Kidney (tissue), 22 donors: ENCODE data around the gene CES1. TPM values are rescaled to one million over a fixed set of nuclear protein-coding genes. Genes with fewer than 3 reads are reported as not detected.

ENCODE experiments used
- DNase-seq, 5 donors: peaks; one replicate each; pipeline ENCODE4 v3.0.0-alpha.2; 2013 to 2020
- FAIRE-seq: peaks from 2 replicates; lab custom pipeline; 2012; peaks lifted over from hg19 to GRCh38; lab: Jason Lieb, UNC
- H3K27ac ChIP-seq, 2 donors: one replicate each; pipeline ENCODE4 v1.7.0; 2013; ENCODE audit warnings: low read depth in 2 of 2, low read length in 2 of 2, inconsistent platforms in 1 of 2
- H3K27me3 ChIP-seq: one replicate; pipeline ENCODE4 v1.7.1; 2013; ENCODE audit warnings: low read length, inconsistent platforms; ENCODE audit not compliant: control insufficient read depth, insufficient read depth
- H3K36me3 ChIP-seq, 3 donors: one replicate each; pipeline versions ENCODE4 v1.7.0 to v1.7.1; 2013; ENCODE audit warnings: low read length in 3 of 3, control low read depth in 1 of 3, inconsistent platforms in 1 of 3; ENCODE audit not compliant: insufficient read depth in 3 of 3, control insufficient read depth in 2 of 3
- H3K4me1 ChIP-seq, 3 donors: one replicate each; pipeline versions ENCODE4 v1.7.0 to v1.7.1; 2013; ENCODE audit warnings: low read length in 3 of 3, inconsistent platforms in 1 of 3, low read depth in 1 of 3; ENCODE audit not compliant: control insufficient read depth in 2 of 3, insufficient read depth in 2 of 3
- H3K4me3 ChIP-seq, 3 donors: one replicate each; pipeline versions ENCODE4 v1.7.0 to v1.8.1; 2013; ENCODE audit warnings: low read length in 3 of 3, control low read depth in 1 of 3, inconsistent platforms in 1 of 3
- H3K9ac ChIP-seq, 3 donors: one replicate each; pipeline versions ENCODE4 v1.7.0 to v1.7.1; 2013; ENCODE audit warnings: low read length in 3 of 3, control low read depth in 1 of 3, inconsistent platforms in 1 of 3
- H3K9me3 ChIP-seq, 3 donors: one replicate each; pipeline versions ENCODE4 v1.7.0 to v1.7.1; 2013; ENCODE audit warnings: low read length in 3 of 3, control low read depth in 1 of 3, inconsistent platforms in 1 of 3; ENCODE audit not compliant: control insufficient read depth in 2 of 3, insufficient read depth in 1 of 3
- intact Hi-C: fragments of 100-400 bp; cut with DNase I; formaldehyde crosslinking; loops from one replicate; pipeline ENCODE4 v1.11.1; 2022
- long read RNA-seq, 10 donors: library from polyadenylated mRNA in 1 of 10; unstranded in 1 of 10; transcript quantifications; one replicate each; pipeline ENCODE4 v2.0.0 and lab custom pipeline, GENCODE V29; 2021 to 2026
- polyA plus RNA-seq: library from polyadenylated mRNA; stranded (reverse); fragments of 350-450 nt; fragmentation: Illumina TruSeq; extraction: RNeasy Lipid Tissue Mini Kit (QIAGEN cat#74804); gene quantifications from one replicate; pipeline ENCODE4 v1.2.3, GENCODE V29; 2014; ENCODE audit warnings: low read depth, low replicate concordance; ENCODE audit not compliant: insufficient read depth
- total RNA-seq: library from RNA; stranded (reverse); fragmentation: NEBNext Ultra II Directional; extraction: Animal tissue kit (Norgen Biotek cat#: 25700); gene quantifications from one replicate; pipeline ENCODE4 v1.2.1, GENCODE V29; 2021
- TF ChIP-seq, protein P1 (sequence below): IDR thresholded peaks from 3 replicates; pipeline ENCODE4 v1.5.1; 2012; ENCODE audit warnings: mild to moderate bottlenecking, moderate library complexity, borderline replicate concordance; ENCODE audit not compliant: insufficient read depth; ENCODE audit errors: extremely low read depth
- donor health status: control.
- donor health status: control.
- donor health status: control.
- donor health status: control.
- donor health status: control.
- donor health status: DM: yes; HTN: yes; CAD: no.
- donor health status: Normal renal cell carcinoma (clear cell type).

CES1 gene
- total RNA-seq (11.9 TPM), polyA plus RNA-seq (5.9 TPM)
- long read RNA-seq, donor 1, result 0 reads
- long read RNA-seq, donor 2, result 0 reads
- long read RNA-seq, donor 3, result 0 reads
- long read RNA-seq, donor 4, result 0 reads
- long read RNA-seq, donor 5, partial matches to known transcripts, result 0 of 1 reads
- long read RNA-seq, donor 5, other reads (novel, unspliced or antisense), result 0 of 1 reads
- long read RNA-seq, donor 6, result 0 reads
- long read RNA-seq, donor 7, transcript CES1-201 (14 exons, 2,006 nt), result minor isoform, 5 of 21 reads
- long read RNA-seq, donor 7, transcript CES1-202 (14 exons, 1,835 nt), result major isoform, 6 of 21 reads
- long read RNA-seq, donor 7, partial matches to known transcripts, result 3 of 21 reads
- long read RNA-seq, donor 7, other reads (novel, unspliced or antisense), result 4 of 21 reads
- long read RNA-seq, donor 8, result 0 reads
- long read RNA-seq, donor 9, result 0 reads
- long read RNA-seq, donor 10, result 0 reads

DNA sequence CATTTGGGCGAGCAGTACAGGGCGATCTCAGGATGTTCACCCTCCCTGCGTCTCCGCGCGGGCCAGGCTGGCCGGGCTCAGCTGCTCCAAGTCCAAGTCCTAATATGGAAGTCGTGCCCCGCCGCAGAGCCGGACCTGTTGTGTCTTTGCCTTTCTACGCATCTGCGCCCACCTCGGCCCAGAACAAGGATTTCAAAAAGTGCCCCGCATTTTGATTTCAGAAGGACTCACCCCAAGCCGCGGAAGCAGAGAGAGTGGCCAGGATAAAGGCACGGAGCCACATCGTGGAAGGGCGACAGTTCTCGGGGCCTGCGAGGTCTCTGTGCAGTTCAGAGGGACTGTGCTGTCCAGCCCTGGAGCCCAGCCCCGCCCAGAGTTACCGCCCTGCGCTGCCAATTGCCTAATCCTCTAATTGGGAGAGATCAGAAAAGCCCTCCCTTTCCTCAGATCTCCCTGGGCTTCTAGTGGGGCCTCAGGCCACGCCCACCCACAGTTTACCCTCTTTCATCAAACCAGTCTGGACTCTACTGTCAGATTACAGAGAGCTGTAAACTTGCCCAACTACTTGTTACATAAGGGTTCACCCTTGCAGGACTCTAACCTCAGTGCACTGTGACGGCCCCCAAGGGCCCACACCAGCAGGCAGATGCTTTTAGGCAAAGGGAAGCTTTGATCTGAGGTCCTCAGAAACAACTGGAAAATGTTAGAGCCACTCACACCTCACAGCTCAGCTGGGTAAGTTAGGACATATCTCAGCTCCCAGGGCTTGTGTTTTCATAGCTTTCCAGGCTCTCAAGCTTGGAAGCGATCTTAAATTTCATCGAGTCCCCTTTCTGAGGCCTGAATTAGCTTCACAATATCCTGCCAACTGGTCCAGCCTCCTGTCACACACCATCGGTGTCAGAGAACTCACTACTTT lies at the start of gene CES1:
CES1 (minus strand) TSS at position 324 of the 919 bp plus-strand sequence; CDS start at position 283, 41 bp downstream.
- Histone ChIP-seq H3K4me3 (no peak within 1 kb of the TSS), H3K9ac (no peak within 1 kb of the TSS), H3K36me3 (no peaks in the 10 kb centered on the region), H3K27me3 (no peaks in the 10 kb centered on the region), H3K27ac (no peak within 1 kb of the TSS), H3K4me1 (no peaks in the 10 kb centered on the region), H3K9me3 (no peaks in the 10 kb centered on the region)
- DNase-seq, result peak; percentile 12 to 94 (median 31)
- intact Hi-C loops, result no loop called here
- no peak for FAIRE-seq
- TF ChIP-seq, protein P1, sequence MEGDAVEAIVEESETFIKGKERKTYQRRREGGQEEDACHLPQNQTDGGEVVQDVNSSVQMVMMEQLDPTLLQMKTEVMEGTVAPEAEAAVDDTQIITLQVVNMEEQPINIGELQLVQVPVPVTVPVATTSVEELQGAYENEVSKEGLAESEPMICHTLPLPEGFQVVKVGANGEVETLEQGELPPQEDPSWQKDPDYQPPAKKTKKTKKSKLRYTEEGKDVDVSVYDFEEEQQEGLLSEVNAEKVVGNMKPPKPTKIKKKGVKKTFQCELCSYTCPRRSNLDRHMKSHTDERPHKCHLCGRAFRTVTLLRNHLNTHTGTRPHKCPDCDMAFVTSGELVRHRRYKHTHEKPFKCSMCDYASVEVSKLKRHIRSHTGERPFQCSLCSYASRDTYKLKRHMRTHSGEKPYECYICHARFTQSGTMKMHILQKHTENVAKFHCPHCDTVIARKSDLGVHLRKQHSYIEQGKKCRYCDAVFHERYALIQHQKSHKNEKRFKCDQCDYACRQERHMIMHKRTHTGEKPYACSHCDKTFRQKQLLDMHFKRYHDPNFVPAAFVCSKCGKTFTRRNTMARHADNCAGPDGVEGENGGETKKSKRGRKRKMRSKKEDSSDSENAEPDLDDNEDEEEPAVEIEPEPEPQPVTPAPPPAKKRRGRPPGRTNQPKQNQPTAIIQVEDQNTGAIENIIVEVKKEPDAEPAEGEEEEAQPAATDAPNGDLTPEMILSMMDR, result no peak

- DNase-seq (no peak), FAIRE-seq (no peak)
- no peaks in the 10 kb centered on the region for H3K36me3 ChIP-seq
- H3K27me3 ChIP-seq, result no peaks in the 10 kb centered on the region
- intact Hi-C loops, result no loop called here
- no peaks in the 10 kb centered on the region for H3K9me3 ChIP-seq
- no peak overlapping the region for H3K4me3 ChIP-seq
- H3K27ac ChIP-seq, result no peak overlapping the region
- TF ChIP-seq, protein P1, result no peak
- H3K4me1 ChIP-seq, result no peaks in the 10 kb centered on the region
- no peak overlapping the region for H3K9ac ChIP-seq
Observed at GRCh38 chr16:55876854-55877253, 44.0 kb upstream of the CES1 start.

DNA sequence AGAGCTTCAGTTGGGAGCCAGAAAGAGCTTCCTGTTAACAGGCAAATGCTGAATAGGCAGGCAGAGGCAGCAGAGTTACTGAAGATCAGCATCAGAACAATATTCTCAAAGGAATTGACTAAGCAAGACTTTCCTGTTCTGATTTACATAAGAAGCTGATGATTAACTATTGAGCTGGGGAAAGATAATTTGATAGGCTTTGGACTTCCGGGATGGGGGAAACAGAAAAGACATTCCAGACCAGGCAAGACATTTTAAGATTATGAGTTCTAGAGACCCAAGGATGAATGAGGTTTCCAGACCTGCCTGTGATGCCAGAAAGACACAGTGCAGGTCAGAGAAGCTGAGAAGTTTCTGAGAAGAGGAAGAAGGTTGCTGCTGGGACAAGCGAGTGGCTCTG lies 42.4 kb upstream of the CES1 start, which contains the start of gene CES5A:
CES5A (minus strand) TSS at position 101 of the 400 bp plus-strand sequence. CDS start 152 bp downstream, outside the sequence.
- H3K4me1 ChIP-seq, result no peaks in the 10 kb centered on the region
- H3K36me3 ChIP-seq, result no peaks in the 10 kb centered on the region
- H3K9me3 ChIP-seq, result no peaks in the 10 kb centered on the region
- no peaks in the 10 kb centered on the region for H3K27me3 ChIP-seq
- no peak for FAIRE-seq
- no peak within 1 kb of the TSS for H3K4me3 ChIP-seq
- no peak within 1 kb of the TSS for H3K9ac ChIP-seq
- intact Hi-C loops, result no loop called here
- TF ChIP-seq, protein P1, result no peak
- DNase-seq, result no peak
- H3K27ac ChIP-seq, result no peak within 1 kb of the TSS
